Prostate gland (tissue), 2 donors: ENCODE measurements around the gene UPF3A.

Source experiments
- CTCF ChIP-seq, 4 experiments: fragments of 200-600 bp in 2 of 4; fragments of 450-650 bp in 2 of 4; sonication (generic) in 2 of 4; IDR thresholded peaks; 1 replicate in 3 of 4; 2 replicates in 1 of 4; pipeline ENCODE4 v1.5.1; 2016 to 2019; ENCODE audit warnings: antibody characterized with exemption in 4 of 4, mild to moderate bottlenecking in 2 of 4, moderate library complexity in 2 of 4
- POLR2A ChIP-seq: fragments of 450-650 bp; IDR thresholded peaks from one replicate; pipeline ENCODE4 v1.6.1; 2016; ENCODE audit warnings: antibody characterized with exemption, mild to moderate bottlenecking

- no peak for TF ChIP-seq CTCF (IDR thresholded peaks at IDR 0.05)
- TF ChIP-seq POLR2A: no peak
These were observed 20.0 kb upstream of the UPF3A start for GRCh38 chr13:114261328-114261965.
